NT2/D1 (cell line): ENCODE results near the gene KIF1C.

ENCODE experiments used
- SUZ12 ChIP-seq: IDR thresholded peaks from 2 replicates; pipeline ENCODE4 v1.6.1; 2011; ENCODE audit not compliant: insufficient read length, insufficient read depth; ENCODE audit errors: extremely low read depth
- YY1 ChIP-seq: IDR thresholded peaks from 2 replicates; pipeline ENCODE4 v1.6.1; 2011; ENCODE audit not compliant: insufficient read length, insufficient read depth
- ZNF274 ChIP-seq: IDR thresholded peaks from 2 replicates; pipeline ENCODE4 v1.6.1; 2011; ENCODE audit warnings: mild to moderate bottlenecking, low read depth, low read length

GRCh38 chr17:5019475-5019956 is 21.8 kb downstream of the KIF1C start:
- no peak for TF ChIP-seq ZNF274
- TF ChIP-seq YY1: no peak
- TF ChIP-seq SUZ12: no peak
